HG02852 (cell line): Measurements from ENCODE around the gene TRPM2.
"Not testable (repeated sequence)": the region's sequence is repeated elsewhere in the genome, so short reads cannot be mapped to it uniquely, and the experiment has no call there.

Experiments
- ATAC-seq: cut with Tn5 transposase; IDR thresholded peaks from one replicate; pipeline ENCODE4 v1.9.1; 2021; ENCODE audit warnings: mild to moderate bottlenecking, moderate library complexity; ENCODE audit not compliant: unreplicated experiment

TRPM2 gene

DNA sequence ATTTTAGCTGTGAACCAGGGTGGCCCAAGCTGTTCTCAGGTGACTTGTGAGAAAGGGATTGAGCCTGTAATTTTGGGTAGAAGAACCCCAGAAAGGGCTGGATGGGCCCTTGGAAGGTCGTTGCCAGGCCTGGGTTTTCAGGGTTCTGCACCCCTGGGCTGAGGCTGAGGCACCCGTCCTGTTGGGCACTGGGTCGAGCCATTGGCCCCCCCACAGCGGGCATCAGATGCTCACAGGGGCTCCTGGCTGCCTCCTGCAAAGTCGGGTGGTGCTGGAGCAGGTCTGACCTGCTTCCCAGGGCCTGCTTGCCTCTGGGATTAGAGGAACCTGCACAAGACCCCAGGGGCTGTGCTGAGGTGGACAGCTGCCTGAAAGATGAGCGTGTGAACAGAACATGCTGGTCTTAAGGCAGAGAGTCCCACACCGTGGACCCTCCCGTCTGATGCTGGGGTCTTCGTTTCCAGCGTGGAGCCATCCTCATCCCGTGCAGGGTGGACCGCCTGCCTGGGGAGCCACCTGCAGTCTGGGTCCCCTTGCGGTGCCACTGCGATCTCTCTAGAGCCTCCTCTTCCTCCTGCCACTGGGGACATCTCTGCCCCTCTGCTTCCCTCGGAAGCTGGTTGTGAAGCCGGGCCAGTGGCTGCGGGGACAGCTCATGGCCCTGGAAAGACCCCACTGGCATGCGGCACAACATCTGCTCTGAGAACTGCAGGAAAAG is 1.7 kb upstream of the TRPM2 start:
- ATAC-seq = no peak

- no peak for ATAC-seq
Observed at GRCh38 chr21:44352253-44352860, 1.1 kb upstream of the TRPM2 start.

DNA sequence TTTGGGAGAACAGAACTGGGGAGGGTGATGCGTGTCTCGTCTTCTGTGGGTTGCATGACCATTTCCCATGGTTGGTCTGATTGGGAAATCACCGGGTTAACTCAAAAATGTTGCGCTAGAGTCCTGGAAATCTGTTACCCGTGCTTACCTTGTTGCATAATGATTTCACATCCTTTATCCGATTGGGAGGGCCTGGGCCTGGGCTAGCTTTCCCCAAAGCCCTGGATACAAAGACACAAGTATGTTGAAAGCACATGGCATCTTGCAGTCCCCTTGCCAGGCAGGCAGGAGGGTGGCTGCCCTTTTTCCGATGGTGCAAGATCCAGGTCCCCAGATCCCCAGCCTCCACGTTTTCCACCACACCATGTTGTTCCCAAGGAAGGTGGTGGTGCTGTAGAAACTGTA is 582 bp downstream of the TRPM2 start:
- no peak for ATAC-seq

- no peak for ATAC-seq
Observed at GRCh38 chr21:44354775-44355771, 1.7 kb downstream of the TRPM2 start.

GRCh38 chr21:44356160-44356559 is 2.7 kb downstream of the TRPM2 start:
- ATAC-seq = no peak

- no peak for ATAC-seq
Observed at GRCh38 chr21:44356636-44357035, 3.2 kb downstream of the TRPM2 start.

DNA sequence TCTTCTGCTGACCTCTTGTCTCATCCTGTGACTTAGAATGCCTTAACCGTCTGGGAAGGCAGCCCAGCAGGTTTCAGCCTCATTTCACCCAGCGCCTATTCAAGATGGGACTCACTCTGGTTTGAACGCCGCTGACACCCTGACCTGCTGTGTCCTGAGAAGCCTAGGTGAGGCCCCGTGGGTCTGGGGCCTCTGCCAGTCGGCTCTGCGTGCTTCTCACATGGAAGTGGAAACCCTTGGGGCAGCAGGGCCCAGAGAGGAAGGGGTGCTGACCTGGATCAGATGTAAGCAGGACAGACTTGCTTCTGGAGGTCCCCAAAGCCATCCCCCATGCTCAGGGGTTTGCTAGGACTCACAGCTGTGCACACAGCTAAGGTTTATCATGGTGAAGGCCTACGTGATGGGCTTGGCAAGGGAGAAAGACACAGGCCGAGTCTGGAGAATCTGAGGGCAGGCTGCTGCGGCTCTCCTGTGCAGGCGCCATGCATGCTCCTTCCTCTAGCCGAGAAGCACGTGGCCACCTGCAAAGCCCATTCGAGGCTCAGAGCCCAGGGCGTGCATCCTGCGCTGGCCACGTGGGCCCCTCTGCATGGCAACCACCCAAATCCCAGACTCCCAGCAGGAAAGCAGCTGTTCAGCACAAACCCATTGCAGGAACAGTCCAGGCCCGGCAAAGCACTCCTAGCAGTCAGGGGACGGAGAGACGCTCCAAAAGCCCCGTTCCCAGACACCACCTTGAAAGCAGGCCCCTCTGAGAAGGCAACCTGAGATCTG is 3.8 kb downstream of the TRPM2 start:
- ATAC-seq = no peak

DNA sequence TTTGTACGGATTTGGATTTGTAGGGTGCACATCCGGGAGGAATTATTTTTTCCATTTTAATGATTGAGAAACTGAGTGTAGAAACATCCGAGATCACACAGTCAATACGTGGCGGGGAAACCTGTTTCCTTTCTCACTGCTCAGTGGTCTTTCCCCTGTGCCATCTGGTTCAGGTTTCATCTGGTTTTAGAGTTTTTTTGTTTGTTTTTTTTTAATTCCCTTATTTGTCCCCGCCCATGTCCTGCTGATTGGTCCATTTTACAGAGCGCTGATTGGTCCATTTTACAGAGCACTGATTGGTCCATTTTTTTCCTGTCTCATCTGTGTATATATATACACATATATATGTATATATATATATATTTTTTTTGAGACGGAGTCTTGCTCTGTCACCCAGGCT is 6.0 kb downstream of the TRPM2 start:
- no peak for ATAC-seq

GRCh38 chr21:44360159-44360558 is 6.7 kb downstream of the TRPM2 start:
- no peak for ATAC-seq

GRCh38 chr21:44361903-44362302 is 8.5 kb downstream of the TRPM2 start:
- ATAC-seq = not testable (repeated sequence)

DNA sequence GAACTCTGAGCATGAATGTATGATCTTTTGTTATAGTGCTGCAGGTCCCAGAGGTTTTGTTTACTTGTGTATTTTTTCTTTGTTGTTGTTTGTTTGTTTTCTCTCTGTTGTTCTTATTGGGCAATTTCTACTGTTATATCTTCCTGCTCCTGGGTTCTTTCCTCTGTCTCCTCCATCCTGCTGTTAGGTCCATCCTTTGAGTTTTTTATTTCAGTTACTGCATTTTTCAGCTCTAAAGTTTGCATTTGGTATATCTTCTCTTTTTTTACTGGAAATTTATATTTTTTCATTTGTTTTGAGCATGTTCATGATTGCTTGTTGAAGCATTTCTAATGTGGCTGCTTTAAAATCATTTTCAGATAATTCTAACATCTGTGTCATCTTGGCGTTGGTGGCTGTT is 9.9 kb downstream of the TRPM2 start:
- no peak for ATAC-seq

DNA sequence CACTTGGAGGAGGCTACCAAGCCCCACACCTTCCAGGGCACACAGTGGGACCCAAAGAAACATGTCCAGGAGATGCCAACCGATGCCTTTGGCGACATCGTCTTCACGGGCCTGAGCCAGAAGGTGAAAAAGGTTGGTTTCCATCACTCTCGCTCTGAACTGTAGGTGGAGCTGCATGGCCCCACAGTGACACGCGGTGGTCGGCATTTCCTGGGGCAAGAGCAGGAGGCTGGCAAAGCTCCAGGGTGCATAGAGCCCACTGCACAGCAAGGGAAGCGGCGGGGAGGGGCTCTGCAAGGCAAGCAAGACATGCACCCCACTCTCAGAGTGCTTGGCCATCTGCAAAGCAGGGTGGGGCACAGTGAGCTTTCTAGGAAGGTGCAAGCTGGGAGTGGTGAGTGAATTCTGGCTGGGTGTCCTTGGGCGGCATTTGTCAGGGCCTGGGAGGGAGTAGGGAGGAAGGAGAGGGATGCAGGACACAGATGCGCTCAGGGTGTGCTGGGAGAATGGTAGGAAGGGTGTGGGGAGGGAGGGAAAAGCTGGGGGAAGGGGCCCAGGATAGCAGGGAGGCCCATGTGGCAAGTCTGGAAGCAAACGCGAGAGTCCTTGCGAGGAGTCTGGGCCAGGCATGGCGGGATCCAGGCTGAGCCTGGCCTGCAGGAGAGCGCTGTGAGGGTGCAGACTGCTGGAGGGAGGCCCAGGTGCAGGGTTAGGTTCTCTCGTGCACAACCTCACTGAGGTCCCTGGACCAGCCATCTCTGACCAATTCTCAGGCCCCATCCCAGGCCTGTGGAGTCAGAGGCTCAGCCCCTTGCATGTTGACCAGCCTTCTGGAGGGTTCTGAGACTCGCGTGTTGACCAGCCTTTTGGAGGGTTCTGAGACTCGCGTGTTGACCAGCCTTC is 11.0 kb downstream of the TRPM2 start:
- ATAC-seq = no peak

GRCh38 chr21:44365251-44365966 is 12.0 kb downstream of the TRPM2 start:
- no peak for ATAC-seq

DNA sequence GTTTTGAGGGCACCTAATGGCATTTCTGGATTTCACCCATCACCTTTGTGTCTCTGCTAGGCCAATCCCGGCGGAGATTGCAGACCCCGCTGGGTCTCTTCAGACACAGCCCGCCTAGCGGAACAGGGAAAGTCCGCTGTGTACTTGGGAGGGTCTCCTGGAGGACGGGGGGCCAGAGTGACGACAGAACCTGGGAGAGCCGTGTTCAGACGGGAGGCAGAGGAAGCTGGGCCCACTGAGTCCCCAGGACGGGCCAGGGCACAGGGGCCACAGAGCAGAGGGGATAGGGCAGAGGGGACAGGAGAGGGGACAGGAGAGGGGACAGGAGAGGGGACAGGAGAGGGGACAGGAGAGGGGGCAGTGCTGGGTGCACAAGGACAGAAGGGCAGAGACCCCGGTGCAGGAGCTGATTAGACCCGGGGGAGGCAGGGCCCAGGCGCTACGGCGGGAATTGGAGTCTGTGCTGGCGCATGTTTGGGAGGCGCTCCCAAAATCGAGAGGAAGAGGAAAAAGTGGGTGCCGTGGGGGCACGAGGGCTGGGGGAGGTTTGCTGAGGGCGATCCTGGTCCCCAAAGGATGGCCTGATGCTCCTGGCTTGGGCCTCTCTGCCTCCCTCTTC is 12.7 kb downstream of the TRPM2 start:
- ATAC-seq = no peak

DNA sequence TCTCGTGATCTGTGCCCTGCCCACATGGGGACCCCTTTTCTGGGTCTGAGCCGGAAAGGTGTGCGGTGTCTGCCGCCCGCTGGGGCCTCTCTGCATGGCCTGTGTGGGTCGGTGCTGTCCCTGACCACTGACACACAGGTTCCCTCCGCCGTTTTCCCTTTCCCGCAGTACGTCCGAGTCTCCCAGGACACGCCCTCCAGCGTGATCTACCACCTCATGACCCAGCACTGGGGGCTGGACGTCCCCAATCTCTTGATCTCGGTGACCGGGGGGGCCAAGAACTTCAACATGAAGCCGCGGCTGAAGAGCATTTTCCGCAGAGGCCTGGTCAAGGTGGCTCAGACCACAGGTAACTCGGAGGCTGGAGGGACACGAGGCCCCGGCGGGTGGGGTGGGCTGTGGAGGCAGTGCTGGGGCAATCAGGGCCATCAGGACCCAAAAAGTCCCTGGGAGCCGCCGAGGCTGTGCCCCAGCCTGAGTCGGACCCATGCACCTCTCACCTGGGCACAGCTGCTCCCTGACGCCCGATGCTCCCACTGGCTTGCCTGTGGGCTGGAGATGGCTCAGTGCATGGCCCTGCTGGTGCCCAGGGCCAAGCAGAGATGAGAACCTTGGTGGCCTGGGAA is 13.3 kb downstream of the TRPM2 start:
- ATAC-seq = no peak

GRCh38 chr21:44368711-44369446 is 15.5 kb downstream of the TRPM2 start:
- no peak for ATAC-seq

- ATAC-seq = no peak
Observed at GRCh38 chr21:44370027-44370735, 16.8 kb downstream of the TRPM2 start.
